ENCODE measurements around the gene ABTB1.

DNA sequence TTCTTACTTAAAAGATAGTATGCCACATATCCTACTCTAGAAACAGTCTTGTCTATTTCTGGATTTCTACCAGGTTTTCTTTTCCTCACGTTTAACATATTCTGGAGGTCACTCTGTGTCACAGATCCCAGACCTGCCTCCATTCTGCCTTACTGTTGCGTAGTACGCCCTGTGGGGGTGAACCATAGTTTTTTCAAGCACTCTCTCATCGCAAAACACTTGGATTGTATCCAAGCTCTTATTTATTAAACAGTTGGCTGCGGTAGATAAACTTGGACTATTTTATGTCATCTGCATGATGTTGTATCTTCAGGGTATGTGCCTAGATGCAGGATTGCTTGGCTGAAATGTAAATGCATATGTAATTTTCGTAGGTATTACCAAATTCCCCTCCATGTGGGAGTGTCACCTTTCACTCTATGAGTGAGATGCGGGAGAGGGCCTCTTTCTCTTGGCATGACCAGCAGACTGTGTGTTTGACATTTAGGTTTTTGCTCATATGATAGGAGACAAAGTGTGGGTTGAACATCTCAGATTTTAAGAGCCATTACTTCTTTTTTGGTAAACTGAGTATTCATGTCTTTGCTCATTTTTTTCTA is 55.8 kb downstream of the ABTB1 start:
- TF ChIP-seq, protein P1, sequence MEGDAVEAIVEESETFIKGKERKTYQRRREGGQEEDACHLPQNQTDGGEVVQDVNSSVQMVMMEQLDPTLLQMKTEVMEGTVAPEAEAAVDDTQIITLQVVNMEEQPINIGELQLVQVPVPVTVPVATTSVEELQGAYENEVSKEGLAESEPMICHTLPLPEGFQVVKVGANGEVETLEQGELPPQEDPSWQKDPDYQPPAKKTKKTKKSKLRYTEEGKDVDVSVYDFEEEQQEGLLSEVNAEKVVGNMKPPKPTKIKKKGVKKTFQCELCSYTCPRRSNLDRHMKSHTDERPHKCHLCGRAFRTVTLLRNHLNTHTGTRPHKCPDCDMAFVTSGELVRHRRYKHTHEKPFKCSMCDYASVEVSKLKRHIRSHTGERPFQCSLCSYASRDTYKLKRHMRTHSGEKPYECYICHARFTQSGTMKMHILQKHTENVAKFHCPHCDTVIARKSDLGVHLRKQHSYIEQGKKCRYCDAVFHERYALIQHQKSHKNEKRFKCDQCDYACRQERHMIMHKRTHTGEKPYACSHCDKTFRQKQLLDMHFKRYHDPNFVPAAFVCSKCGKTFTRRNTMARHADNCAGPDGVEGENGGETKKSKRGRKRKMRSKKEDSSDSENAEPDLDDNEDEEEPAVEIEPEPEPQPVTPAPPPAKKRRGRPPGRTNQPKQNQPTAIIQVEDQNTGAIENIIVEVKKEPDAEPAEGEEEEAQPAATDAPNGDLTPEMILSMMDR (IDR thresholded peaks at IDR 0.05; ENCODE audit: low read depth, low read length, missing input control), result no peak
- no peak for TF ChIP-seq GABPA (IDR thresholded peaks at IDR 0.05 in 1 of 2, conservative IDR thresholded peaks at IDR 0.05 in 1 of 2)
- no peak for TF ChIP-seq YY1 (IDR thresholded peaks at IDR 0.05)
- TF ChIP-seq, protein P2, sequence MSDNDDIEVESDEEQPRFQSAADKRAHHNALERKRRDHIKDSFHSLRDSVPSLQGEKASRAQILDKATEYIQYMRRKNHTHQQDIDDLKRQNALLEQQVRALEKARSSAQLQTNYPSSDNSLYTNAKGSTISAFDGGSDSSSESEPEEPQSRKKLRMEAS (IDR thresholded peaks at IDR 0.05), result no peak
- TF ChIP-seq FOXA1 (IDR thresholded peaks at IDR 0.05), result no peak
- no peak for TF ChIP-seq RAD21 (IDR thresholded peaks at IDR 0.05)

Measured in liver (tissue), 3 donors.